CD4-positive, alpha-beta T cell (primary cell): Measurements from ENCODE around the gene ALX3. TPM values are rescaled to one million over a fixed set of nuclear protein-coding genes. Genes with fewer than 3 reads are reported as not detected.

Experiments
- ATAC-seq: fragments of 200-7000 bp; cut with Tn5 transposase; one replicate; pipeline ENCODE4 v1.10.0; 2022; ENCODE audit warnings: mild to moderate bottlenecking; ENCODE audit not compliant: poor library complexity
- CTCF ChIA-PET: fragments of 350-600 bp; sonication (Branson Sonifier 250); formaldehyde crosslinking; loops from one replicate; lab custom pipeline; 2021; ENCODE audit warnings: antibody characterized with exemption, inconsistent platforms; lab: Charles Lee
- POLR2A ChIA-PET: fragments of 350-600 bp; sonication (Branson Sonifier 250); formaldehyde crosslinking; loops from one replicate; lab custom pipeline; 2021; ENCODE audit warnings: antibody characterized with exemption, inconsistent platforms; lab: Charles Lee
- DNase-seq, 14 experiments: peaks; one replicate each; pipeline ENCODE4 v3.0.0-alpha.2; 2013 to 2020; ENCODE audit warnings: mixed read lengths in 2 of 14
- H3K27ac ChIP-seq, 2 donors: one replicate each; pipeline versions ENCODE4 v1.5.1 to v1.7.0; 2013; ENCODE audit warnings: low read length in 2 of 2, low read depth in 1 of 2, mild to moderate bottlenecking in 1 of 2
- H3K27me3 ChIP-seq, 2 experiments: 1 replicate in 1 of 2; 2 replicates in 1 of 2; pipeline versions ENCODE4 v1.6.1 to v1.7.0; 2013; ENCODE audit warnings: low read length in 2 of 2, control low read depth in 1 of 2, mild to moderate bottlenecking in 1 of 2, moderate library complexity in 1 of 2; ENCODE audit not compliant: insufficient read depth in 2 of 2, control insufficient read depth in 1 of 2
- H3K36me3 ChIP-seq: one replicate; pipeline ENCODE4 v1.6.1; 2013; ENCODE audit warnings: low read length, control low read depth; ENCODE audit not compliant: insufficient read depth
- H3K4me1 ChIP-seq: one replicate; pipeline ENCODE4 v1.6.1; 2013; ENCODE audit warnings: low read length, control low read depth; ENCODE audit not compliant: insufficient read depth
- H3K4me3 ChIP-seq: one replicate; pipeline ENCODE4 v1.5.1; 2013; ENCODE audit warnings: mild to moderate bottlenecking, low read length, moderate library complexity
- H3K9me3 ChIP-seq, 2 experiments: 1 replicate in 1 of 2; 2 replicates in 1 of 2; pipeline versions ENCODE4 v1.6.1 to v1.7.0; 2013; ENCODE audit warnings: low read length in 2 of 2, mild to moderate bottlenecking in 2 of 2, control low read depth in 1 of 2, moderate library complexity in 1 of 2; ENCODE audit not compliant: control insufficient read depth in 1 of 2, insufficient read depth in 1 of 2
- H3K27ac Mint-ChIP-seq: one replicate; pipeline ENCODE4 v1.8.0; 2020; ENCODE audit warnings: mixed read lengths
- H3K27me3 Mint-ChIP-seq: one replicate; pipeline ENCODE4 v1.8.0; 2021; ENCODE audit warnings: mixed read lengths
- H3K36me3 Mint-ChIP-seq: one replicate; pipeline ENCODE4 v1.8.0; 2021; ENCODE audit warnings: low read depth, mixed read lengths
- H3K4me1 Mint-ChIP-seq: one replicate; pipeline ENCODE4 v1.8.0; 2021; ENCODE audit warnings: low read depth, mixed read lengths
- H3K4me3 Mint-ChIP-seq: one replicate; pipeline ENCODE4 v1.8.0; 2020; ENCODE audit warnings: mild to moderate bottlenecking, mixed read lengths
- H3K9me3 Mint-ChIP-seq: one replicate; pipeline ENCODE4 v1.8.0; 2020; ENCODE audit warnings: mixed read lengths
- intact Hi-C, 2 experiments: fragments of 100-400 bp; cut with DNase I in 1 of 2; cut with micrococcal nuclease in 1 of 2; formaldehyde crosslinking; loops; one replicate each; pipeline versions ENCODE4 v1.15.1 to v1.9.0; 2023 to 2025; cut with DNase I, micrococcal nuclease
- total RNA-seq, 174 experiments: library from RNA in 2 of 174; stranded (reverse) in 2 of 174; gene quantifications; one replicate each; pipeline ENCODE4 v1.2.3 and lab custom pipeline; 2021 to 2026
- TF ChIP-seq, protein P1 (sequence below): fragments of 200-600 bp; IDR thresholded peaks from one replicate; pipeline ENCODE4 v1.8.0; 2022; ENCODE audit warnings: antibody characterized with exemption, mild to moderate bottlenecking

Gene ALX3
- total RNA-seq, 2 experiments from 2014 or later, result not detected

DNA sequence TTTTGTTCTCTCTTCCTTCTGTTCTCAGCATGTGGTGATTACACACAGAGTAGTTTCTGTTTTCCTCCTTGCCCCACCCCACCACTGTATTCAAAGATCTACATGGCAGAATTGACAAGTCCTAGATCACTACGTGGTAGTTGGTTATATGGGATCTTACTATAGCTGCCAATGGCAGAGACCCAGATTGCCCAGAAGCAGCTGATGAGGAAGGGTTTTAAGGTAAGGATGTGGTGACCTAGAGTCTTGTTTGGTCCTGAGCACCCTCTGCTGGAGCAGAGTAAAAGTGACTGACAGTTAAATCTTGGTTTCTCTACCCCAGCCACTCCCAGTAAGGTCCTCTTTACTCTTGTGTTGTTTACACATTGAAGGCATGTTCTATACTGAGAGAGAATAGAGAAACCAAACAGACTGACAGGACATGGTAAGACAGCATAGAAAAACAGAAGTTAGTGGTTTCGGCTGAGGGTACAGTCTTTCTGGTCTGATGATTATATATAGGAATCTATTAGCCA, 58.9 kb downstream of the ALX3 start:
- ATAC-seq, result peak; percentile 96
- H3K4me3 Mint-ChIP-seq, result no peak overlapping the region
- no peak overlapping the region for H3K4me3 ChIP-seq
- H3K4me1 ChIP-seq, result no peaks in the 10 kb centered on the region
- peaks cover 71% of the 10 kb centered on the region for H3K36me3 ChIP-seq
- ChIA-PET POLR2A (interaction anchor here (0.9 to 1.5 kb wide), 2 partner anchors 27 to 235 kb away, joined by 3 to 6 read pairs; partner anchors contain the start of gene AHCYL1), CTCF (interaction anchor here (0.6 to 2.5 kb wide), 9 partner anchors 10 to 1265 kb away, joined by 3 to 11 read pairs (median 4); partner anchors contain the start of genes AHCYL1, STRIP1 and STXBP3)
- H3K27me3 ChIP-seq, result no peaks in the 10 kb centered on the region
- TF ChIP-seq, protein P1, sequence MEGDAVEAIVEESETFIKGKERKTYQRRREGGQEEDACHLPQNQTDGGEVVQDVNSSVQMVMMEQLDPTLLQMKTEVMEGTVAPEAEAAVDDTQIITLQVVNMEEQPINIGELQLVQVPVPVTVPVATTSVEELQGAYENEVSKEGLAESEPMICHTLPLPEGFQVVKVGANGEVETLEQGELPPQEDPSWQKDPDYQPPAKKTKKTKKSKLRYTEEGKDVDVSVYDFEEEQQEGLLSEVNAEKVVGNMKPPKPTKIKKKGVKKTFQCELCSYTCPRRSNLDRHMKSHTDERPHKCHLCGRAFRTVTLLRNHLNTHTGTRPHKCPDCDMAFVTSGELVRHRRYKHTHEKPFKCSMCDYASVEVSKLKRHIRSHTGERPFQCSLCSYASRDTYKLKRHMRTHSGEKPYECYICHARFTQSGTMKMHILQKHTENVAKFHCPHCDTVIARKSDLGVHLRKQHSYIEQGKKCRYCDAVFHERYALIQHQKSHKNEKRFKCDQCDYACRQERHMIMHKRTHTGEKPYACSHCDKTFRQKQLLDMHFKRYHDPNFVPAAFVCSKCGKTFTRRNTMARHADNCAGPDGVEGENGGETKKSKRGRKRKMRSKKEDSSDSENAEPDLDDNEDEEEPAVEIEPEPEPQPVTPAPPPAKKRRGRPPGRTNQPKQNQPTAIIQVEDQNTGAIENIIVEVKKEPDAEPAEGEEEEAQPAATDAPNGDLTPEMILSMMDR, result no peak
- peaks cover 14% of the 10 kb centered on the region for H3K4me1 Mint-ChIP-seq
- no peak overlapping the region for H3K27ac ChIP-seq
- intact Hi-C loops, result loop anchor here in 1 of 2 experiments (1.0 kb wide), 1 partner anchor 465 kb away; no protein-coding TSS in a partner anchor
- H3K36me3 Mint-ChIP-seq, result peaks cover 74% of the 10 kb centered on the region
- H3K27ac Mint-ChIP-seq, result peak overlapping the region; percentile 56
- H3K9me3 Mint-ChIP-seq, result no peaks in the 10 kb centered on the region
- no peaks in the 10 kb centered on the region for H3K27me3 Mint-ChIP-seq
- no peaks in the 10 kb centered on the region for H3K9me3 ChIP-seq
- peak in 6 of 14 experiments; percentile 9 to 69 (median 42) for DNase-seq

Other genes with a start within 250 kb of the ALX3 start
- 1 to 10 TPM; 6.5 to 6.7 TPM for gene CSF1, start 159.8 kb downstream of the ALX3 start, total RNA-seq
- gene AHCYL1, start 85.9 kb downstream of the ALX3 start, total RNA-seq, result 1 to 10 TPM; 6.9 to 8.4 TPM
- 10 to 100 TPM; 74.3 to 80.9 TPM for gene STRIP1, start 36.0 kb downstream of the ALX3 start, total RNA-seq
- gene UBL4B, start 41.8 kb upstream of the ALX3 start, total RNA-seq, result not detected
- not detected for gene SLC6A17, start 79.8 kb upstream of the ALX3 start, total RNA-seq
- 10 to 100 TPM; 16.5 to 17.7 TPM for gene KCNC4, start 139.6 kb upstream of the ALX3 start, total RNA-seq